Astrocyte (in vitro differentiated cells and primary cell): Measurements from ENCODE around the gene CTNNA2.

Experiments used
- EZH2 ChIP-seq: IDR thresholded peaks from 2 replicates; pipeline ENCODE4 v1.6.1; 2012; ENCODE audit warnings: mild to moderate bottlenecking, low read length, inconsistent platforms; ENCODE audit not compliant: insufficient read depth
- TF ChIP-seq, protein P1 (sequence below): IDR thresholded peaks from 2 replicates; pipeline ENCODE4 v1.5.1; 2011; ENCODE audit warnings: low read depth, mild to moderate bottlenecking, inconsistent platforms, low read length, moderate library complexity; ENCODE audit not compliant: insufficient read depth

- TF ChIP-seq, protein P1, sequence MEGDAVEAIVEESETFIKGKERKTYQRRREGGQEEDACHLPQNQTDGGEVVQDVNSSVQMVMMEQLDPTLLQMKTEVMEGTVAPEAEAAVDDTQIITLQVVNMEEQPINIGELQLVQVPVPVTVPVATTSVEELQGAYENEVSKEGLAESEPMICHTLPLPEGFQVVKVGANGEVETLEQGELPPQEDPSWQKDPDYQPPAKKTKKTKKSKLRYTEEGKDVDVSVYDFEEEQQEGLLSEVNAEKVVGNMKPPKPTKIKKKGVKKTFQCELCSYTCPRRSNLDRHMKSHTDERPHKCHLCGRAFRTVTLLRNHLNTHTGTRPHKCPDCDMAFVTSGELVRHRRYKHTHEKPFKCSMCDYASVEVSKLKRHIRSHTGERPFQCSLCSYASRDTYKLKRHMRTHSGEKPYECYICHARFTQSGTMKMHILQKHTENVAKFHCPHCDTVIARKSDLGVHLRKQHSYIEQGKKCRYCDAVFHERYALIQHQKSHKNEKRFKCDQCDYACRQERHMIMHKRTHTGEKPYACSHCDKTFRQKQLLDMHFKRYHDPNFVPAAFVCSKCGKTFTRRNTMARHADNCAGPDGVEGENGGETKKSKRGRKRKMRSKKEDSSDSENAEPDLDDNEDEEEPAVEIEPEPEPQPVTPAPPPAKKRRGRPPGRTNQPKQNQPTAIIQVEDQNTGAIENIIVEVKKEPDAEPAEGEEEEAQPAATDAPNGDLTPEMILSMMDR = no peak
- no peak for TF ChIP-seq EZH2
Measured at GRCh38 chr2:79830501-79830900, 317.6 kb downstream of the CTNNA2 start.
